Measurements from ENCODE around the gene AGMAT.
A peak's percentile ranks its signal among the peaks of the same experiment; 100 is the strongest.
"Not testable (repeated sequence)": the region's sequence is repeated elsewhere in the genome, so short reads cannot be mapped to it uniquely, and the experiment has no call there.

Gene AGMAT

DNA sequence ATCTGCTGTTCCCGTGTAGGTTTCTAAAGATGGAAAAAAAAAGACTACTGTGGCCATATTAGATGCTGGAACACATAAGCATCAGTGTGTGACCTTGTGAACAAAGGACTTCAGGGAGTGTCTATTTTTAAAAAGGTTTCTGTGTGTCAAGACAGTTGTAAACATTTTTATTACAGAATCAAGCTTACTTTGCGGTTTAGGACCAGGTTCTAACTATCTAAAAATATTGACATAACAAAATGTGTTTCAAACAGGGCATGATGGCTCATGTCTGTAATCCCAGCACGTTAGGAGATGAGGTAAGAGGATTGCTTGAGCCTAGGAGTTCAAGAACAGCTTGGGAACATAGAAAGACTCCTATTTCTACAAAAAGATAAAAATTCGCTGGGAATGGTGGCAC, 25.3 kb upstream of the AGMAT start:
- no peak for DNase-seq (ENCODE audit: low read depth)

GRCh38 chr1:15609631-15610030, 24.8 kb upstream of the AGMAT start:
- DNase-seq (ENCODE audit: low read depth) = no peak

- no peak for DNase-seq (ENCODE audit: low read depth)
These were observed 20.8 kb upstream of the AGMAT start for GRCh38 chr1:15605398-15606383.

- not testable (repeated sequence) for DNase-seq (ENCODE audit: low read depth)
These were observed 19.5 kb upstream of the AGMAT start for GRCh38 chr1:15604400-15604799.

DNA sequence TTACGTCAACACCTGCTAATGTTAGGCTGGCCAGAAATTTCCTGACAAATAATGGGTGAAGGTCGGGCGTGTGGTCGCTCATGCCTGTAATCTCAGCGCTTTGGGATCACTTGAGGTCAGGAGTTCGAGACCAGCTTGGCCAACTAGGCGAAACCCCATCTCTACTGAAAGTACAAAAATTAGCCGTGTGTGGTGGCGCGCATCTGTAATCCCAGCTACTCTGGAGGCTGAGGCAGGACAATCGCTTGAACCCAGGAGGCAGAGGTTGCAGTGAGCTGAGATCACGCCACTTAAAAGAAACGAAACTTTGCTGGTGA, 19.1 kb upstream of the AGMAT start:
- not testable (repeated sequence) for DNase-seq (ENCODE audit: low read depth)

DNA sequence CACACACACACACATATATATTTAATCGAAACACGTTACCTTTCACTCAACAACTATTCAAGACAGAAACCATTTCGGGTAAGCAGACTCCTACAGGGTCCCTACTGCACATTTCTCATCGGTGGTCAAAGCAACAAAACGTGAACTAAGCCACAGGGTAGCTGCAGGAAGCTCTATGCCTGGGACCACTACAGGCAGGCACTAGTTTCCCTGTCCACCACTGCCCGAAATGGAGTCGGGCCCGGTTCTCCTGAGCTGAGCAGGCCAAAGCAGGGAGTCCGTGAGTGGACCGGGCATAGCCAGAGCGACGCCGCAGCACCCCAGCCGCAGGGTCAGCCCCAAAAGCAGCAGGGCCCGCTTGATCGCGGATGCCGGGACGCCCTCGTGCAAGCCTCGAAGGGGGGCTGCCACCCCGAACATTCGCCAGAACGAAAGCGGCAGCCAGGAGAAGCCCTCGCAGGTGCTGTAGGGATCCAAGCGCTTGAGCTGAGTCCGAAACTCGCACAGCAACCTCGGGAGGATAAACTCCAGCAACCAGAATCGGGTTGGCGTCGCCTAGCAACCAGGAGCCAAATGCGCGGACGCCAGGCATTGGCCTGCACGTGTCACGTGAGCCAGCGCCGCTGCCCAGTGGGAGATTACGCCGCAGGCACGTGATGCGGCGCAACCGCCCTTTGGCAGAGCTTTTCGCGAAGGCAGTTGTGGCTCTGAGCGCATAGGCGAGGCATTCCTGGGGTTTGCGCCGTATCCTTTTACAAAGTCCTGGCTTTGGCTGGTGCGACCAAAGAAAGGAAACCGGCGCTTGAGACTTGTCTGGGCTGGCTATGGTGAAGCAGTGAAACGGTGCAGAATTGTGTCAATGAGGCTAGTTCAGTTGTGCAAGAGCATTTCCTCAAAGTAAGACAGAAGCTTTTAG, 18.5 kb upstream of the AGMAT start:
- peak; percentile 68 for DNase-seq (ENCODE audit: low read depth)

DNA sequence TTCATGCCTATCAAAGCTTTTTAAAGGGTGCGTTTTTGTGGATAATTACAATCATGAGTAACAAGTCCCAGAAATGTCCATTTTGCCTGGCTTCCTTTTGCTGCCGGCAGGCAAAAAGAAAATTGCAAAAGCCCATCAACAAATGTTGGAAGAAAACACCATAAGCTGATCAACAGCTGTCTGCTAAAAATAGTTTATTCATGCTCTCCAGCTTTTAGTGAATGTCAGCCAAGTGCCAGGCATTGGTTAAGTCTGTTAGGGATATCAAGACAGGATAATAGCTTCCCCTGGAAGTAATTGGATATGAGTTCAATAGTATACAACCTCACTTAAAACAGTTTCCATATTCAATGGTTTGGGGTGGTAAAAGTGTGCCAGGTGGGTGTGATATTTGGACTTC, 13.6 kb upstream of the AGMAT start:
- DNase-seq (ENCODE audit: low read depth) = no peak

GRCh38 chr1:15595809-15596617, 11.2 kb upstream of the AGMAT start:
- no peak for DNase-seq (ENCODE audit: low read depth)

GRCh38 chr1:15592285-15592684, 7.4 kb upstream of the AGMAT start:
- DNase-seq (ENCODE audit: low read depth) = no peak

GRCh38 chr1:15583016-15583706, 1.7 kb downstream of the AGMAT start:
- no peak for DNase-seq (ENCODE audit: low read depth)

- no peak for DNase-seq (ENCODE audit: low read depth)
These were observed 5.2 kb downstream of the AGMAT start for GRCh38 chr1:15579683-15580047.

- DNase-seq (ENCODE audit: low read depth) = no peak
These were observed 5.7 kb downstream of the AGMAT start for GRCh38 chr1:15578921-15579682.

DNA sequence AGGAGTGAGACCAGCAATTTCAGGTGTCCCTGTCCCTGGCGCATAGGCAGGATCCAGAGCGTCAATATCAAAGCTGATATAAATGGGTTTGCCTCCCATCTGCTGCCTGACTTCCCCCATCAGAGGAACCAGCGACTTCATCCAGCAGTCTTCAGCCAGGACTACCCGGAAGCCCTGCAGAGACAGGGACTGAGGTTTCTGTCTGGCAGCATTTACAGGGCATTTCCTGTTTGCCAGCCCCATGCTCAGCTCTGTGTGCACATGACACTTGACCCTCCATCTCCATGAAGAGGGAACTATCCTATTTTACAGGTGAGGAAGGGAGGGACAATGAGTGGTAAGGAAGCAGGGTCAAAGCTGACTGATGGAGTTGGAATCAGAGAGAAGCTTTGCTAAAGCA, 7.2 kb downstream of the AGMAT start:
- DNase-seq (ENCODE audit: low read depth) = no peak

DNA sequence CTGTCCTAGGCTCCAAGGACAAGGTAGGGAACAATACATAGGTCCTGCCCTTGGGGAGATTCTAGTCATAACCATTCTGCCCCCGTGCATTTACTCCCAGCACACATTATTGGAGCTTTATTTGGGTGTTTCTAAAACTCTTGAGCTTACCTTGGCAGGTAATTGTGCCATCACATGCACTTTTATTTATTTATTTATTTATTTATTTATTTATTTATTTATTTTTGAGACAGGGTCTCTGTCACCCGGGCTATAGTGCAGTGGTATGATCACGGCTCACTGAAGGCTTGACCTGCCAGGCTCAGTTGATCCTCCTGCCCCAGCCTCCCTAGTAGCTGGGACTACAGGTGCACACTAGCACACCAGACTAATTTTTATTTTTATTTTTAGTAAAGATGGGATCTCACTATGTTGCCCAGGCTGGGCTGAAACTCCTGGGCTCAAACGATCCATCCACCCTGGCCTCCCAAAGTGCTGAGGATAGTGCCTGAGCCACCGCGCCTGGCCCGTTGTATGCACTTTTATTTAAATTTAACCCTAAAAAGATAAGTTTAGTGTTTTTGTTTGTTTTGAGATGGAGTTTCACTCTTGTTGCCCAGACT, 9.2 kb downstream of the AGMAT start:
- no peak for DNase-seq (ENCODE audit: low read depth)

DNA sequence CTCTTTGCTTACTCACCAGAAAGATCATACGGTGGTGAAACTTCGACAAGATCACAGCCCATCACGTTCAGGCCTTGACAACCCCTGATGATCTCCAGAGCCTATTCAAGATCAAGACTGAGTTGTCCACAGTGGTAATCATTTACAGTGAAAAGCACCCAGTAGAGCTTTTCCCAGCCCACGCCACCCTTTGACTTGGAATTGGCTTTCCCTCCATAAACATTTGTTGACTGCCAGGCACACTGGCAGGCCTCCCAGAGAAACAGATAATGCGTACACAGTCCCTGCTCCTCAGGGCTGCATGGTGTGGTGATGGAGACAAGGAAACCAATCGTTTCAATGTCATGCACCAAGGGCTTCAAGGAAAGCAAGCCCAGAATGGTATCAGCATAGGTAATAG, 10.1 kb downstream of the AGMAT start:
- DNase-seq (ENCODE audit: low read depth) = no peak

- DNase-seq (ENCODE audit: low read depth) = no peak
These were observed 11.4 kb downstream of the AGMAT start for GRCh38 chr1:15573477-15573876.

DNA sequence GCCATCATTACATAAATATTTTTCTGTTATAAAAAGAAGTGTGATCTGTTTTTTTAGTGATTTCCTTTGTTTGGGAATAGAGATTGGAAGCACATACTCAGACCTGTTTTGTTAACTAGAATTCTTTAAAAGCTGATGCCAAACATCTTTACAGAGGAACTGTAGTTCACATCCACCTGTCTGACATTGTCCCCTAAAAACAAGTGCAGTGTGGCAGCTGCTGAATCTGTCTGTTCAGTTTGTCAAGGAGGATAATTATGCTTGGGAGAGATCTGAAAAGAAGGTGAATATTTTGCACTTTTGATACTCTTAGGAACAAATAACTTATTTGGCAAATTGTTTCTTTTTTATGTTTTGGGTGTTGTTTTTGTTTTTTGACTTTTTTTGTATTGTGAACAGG, 13.6 kb downstream of the AGMAT start:
- DNase-seq (ENCODE audit: low read depth) = no peak

GRCh38 chr1:15570861-15571260, 14.0 kb downstream of the AGMAT start:
- DNase-seq (ENCODE audit: low read depth) = no peak

DNA sequence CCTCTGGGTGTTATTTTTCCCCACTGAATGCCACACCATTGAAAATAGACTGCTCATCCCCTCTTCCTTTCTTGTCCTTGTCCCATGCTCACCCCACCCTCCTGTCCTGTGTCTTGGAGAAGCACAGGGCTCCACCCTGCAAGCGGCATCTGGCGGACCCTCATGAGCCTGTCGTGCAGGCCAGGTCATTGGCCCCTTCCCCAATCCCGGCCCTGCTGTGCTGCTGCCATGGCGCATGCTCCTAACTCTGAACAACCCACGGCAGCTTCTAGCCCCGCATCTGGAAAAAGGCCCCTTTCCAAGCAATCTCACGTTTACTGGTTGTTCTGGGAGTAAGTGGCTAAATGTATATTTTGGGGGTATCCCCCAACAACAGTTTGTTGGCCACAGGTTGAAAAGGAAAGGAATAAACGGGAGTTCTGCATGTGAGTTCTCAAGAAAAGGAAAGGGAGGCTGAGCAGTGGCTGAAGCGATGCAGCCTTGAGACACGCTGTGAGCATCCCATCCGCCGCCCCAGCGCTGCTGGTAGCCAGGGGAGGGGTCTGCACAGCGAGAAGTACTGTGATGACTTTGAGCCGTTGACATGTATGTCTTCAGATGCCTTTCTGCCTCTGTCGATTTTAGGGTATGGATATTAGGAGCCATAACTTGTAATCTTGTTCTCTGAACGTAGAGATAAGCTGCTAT, 16.3 kb downstream of the AGMAT start:
- DNase-seq (ENCODE audit: low read depth) = no peak

Measured in stimulated activated CD8-positive, alpha-beta memory T cell treated with anti-CD3 and anti-CD28 coated beads, Interleukin-15, amount 100 ng/mL, for 24 hours (primary cell).